GM12891 (cell line): Measurements from ENCODE around the gene ATP2B2.
A peak's percentile ranks its signal among the peaks of the same experiment; 100 is the strongest.

ENCODE experiments used
- POLR2A ChIP-seq: IDR thresholded peaks from 2 replicates; pipeline ENCODE4 v1.6.1; 2011; ENCODE audit warnings: low read depth, low read length, control low read depth
- POLR2AphosphoS5 ChIP-seq: IDR thresholded peaks from 2 replicates; pipeline ENCODE4 v1.6.1; 2011; ENCODE audit warnings: low read depth, low read length, control low read depth
- POU2F2 ChIP-seq: IDR thresholded peaks from 2 replicates; pipeline ENCODE4 v1.6.1; 2011; ENCODE audit warnings: low read depth, mild to moderate bottlenecking, control low read depth, low read length, moderate library complexity
- SPI1 ChIP-seq: IDR thresholded peaks from 2 replicates; pipeline ENCODE4 v1.6.1; 2011; ENCODE audit warnings: low read depth, low read length, control low read depth
- TAF1 ChIP-seq: IDR thresholded peaks from 2 replicates; pipeline ENCODE4 v1.6.1; 2011; ENCODE audit warnings: low read depth, low read length, control low read depth

- TF ChIP-seq POLR2AphosphoS5 (no peak), POLR2A (peak; percentile 12; the same call in 1 of the 2 replicates), TAF1 (no peak), SPI1 (no peak), POU2F2 (no peak)
These were observed 200.0 kb downstream of the ATP2B2 start for GRCh38 chr3:10305331-10305902.
